Loucy (cell line): ENCODE measurements around the gene CCL11.

Source experiments
- H2AFZ ChIP-seq: fragments of 200-600 bp; sonication (generic); 2 replicates; pipeline ENCODE4 v1.6.0; 2016; ENCODE audit warnings: antibody characterized with exemption, mild to moderate bottlenecking, low read length, moderate library complexity
- H3F3A ChIP-seq: fragments of 200-600 bp; 2 replicates; pipeline ENCODE4 v1.6.0; 2016; ENCODE audit warnings: antibody characterized with exemption, low read depth, mild to moderate bottlenecking
- H3K27me3 ChIP-seq: fragments of 200-600 bp; sonication (generic); 2 replicates; pipeline ENCODE4 v1.6.1; 2014; ENCODE audit warnings: low read length, mild to moderate bottlenecking; ENCODE audit not compliant: insufficient read depth, poor library complexity, severe bottlenecking
- H3K36me3 ChIP-seq: fragments of 200-600 bp; sonication (generic); 2 replicates; pipeline ENCODE4 v1.6.1; 2016; ENCODE audit warnings: low read length; ENCODE audit not compliant: insufficient read depth
- H3K4me1 ChIP-seq: fragments of 200-600 bp; sonication (generic); 2 replicates; pipeline ENCODE4 v1.5.1; 2014; ENCODE audit warnings: low read length, mild to moderate bottlenecking; ENCODE audit not compliant: insufficient read depth, poor library complexity, severe bottlenecking
- H3K4me2 ChIP-seq: fragments of 200-600 bp; sonication (generic); 2 replicates; pipeline ENCODE4 v1.6.0; 2014; ENCODE audit warnings: antibody characterized with exemption, low read length, low read depth, mild to moderate bottlenecking; ENCODE audit not compliant: poor library complexity, severe bottlenecking
- H3K4me3 ChIP-seq: fragments of 200-600 bp; sonication (generic); 2 replicates; pipeline ENCODE4 v1.5.1; 2014; ENCODE audit warnings: low read length, mild to moderate bottlenecking, mixed read lengths; ENCODE audit not compliant: poor library complexity, severe bottlenecking
- H3K79me2 ChIP-seq: fragments of 200-600 bp; sonication (generic); 2 replicates; pipeline ENCODE4 v1.6.1; 2014; ENCODE audit warnings: low read length; ENCODE audit not compliant: insufficient read depth
- H3K9ac ChIP-seq: fragments of 200-600 bp; sonication (generic); 2 replicates; pipeline ENCODE4 v1.6.0; 2014; ENCODE audit warnings: mild to moderate bottlenecking, low read depth, low read length, moderate library complexity; ENCODE audit not compliant: poor library complexity, severe bottlenecking
- H3K9me2 ChIP-seq: fragments of 200-600 bp; sonication (generic); replicated peaks from 2 replicates; pipeline ENCODE4 v1.6.1; 2016; ENCODE audit warnings: low read depth, low read length, mixed read lengths
- H3K9me3 ChIP-seq: fragments of 200-600 bp; sonication (generic); 2 replicates; pipeline ENCODE4 v1.6.1; 2014; ENCODE audit warnings: mild to moderate bottlenecking, antibody characterized with exemption, low read length, low read depth; ENCODE audit not compliant: insufficient read depth
- H4K20me1 ChIP-seq: fragments of 200-600 bp; sonication (generic); 2 replicates; pipeline ENCODE4 v1.6.0; 2014; ENCODE audit warnings: antibody characterized with exemption, low read length, mild to moderate bottlenecking; ENCODE audit not compliant: insufficient read depth, poor library complexity, severe bottlenecking
- CTCF ChIP-seq: fragments of 200-600 bp; sonication (generic); conservative IDR thresholded peaks from 2 replicates; pipeline ENCODE4 v1.5.1; 2014; ENCODE audit warnings: mild to moderate bottlenecking, antibody characterized with exemption, low read length
- EZH2phosphoT487 ChIP-seq: fragments of 200-600 bp; IDR thresholded peaks from 2 replicates; pipeline ENCODE4 v1.6.1; 2018; ENCODE audit warnings: antibody characterized with exemption, mild to moderate bottlenecking, moderate library complexity, borderline replicate concordance

Gene CCL11

GRCh38 chr17:34285286-34285792 is at the start of gene CCL11:
Gene CCL11 (plus strand): TSS chr17:34285742. CDS start chr17:34285809, 67 bp downstream.
- no peak within 1 kb of the TSS for H3K4me3 ChIP-seq
- H3K9me3 ChIP-seq: no peaks in the 10 kb centered on the region
- no peak for TF ChIP-seq EZH2phosphoT487
- TF ChIP-seq CTCF: no peak
- no peaks in the 10 kb centered on the region for H3K9me2 ChIP-seq
- H3K79me2 ChIP-seq: no peaks in the 10 kb centered on the region
- no peaks in the 10 kb centered on the region for H3F3A ChIP-seq
- H2AFZ ChIP-seq: no peak within 1 kb of the TSS
- no peak within 1 kb of the TSS for H3K4me2 ChIP-seq
- H3K9ac ChIP-seq: no peak within 1 kb of the TSS
- no peaks in the 10 kb centered on the region for H3K36me3 ChIP-seq
- no peaks in the 10 kb centered on the region for H4K20me1 ChIP-seq
- no peaks in the 10 kb centered on the region for H3K4me1 ChIP-seq
- H3K27me3 ChIP-seq: no peaks in the 10 kb centered on the region

- Histone ChIP-seq H4K20me1 (no peaks in the 10 kb centered on the region), H2AFZ (no peak overlapping the region), H3K27me3 (no peaks in the 10 kb centered on the region), H3K9ac (no peak overlapping the region), H3F3A (no peaks in the 10 kb centered on the region), H3K36me3 (no peaks in the 10 kb centered on the region), H3K9me3 (no peaks in the 10 kb centered on the region), H3K79me2 (no peaks in the 10 kb centered on the region), H3K4me3 (no peak overlapping the region), H3K4me2 (no peak overlapping the region), H3K4me1 (peaks cover 3% of the 10 kb centered on the region), H3K9me2 (no peaks in the 10 kb centered on the region)
- TF ChIP-seq CTCF: no peak
- no peak for TF ChIP-seq EZH2phosphoT487
These were observed 49.2 kb upstream of the CCL11 start for GRCh38 chr17:34236281-34236892.

- Histone ChIP-seq H3K79me2 (no peaks in the 10 kb centered on the region), H3K9me3 (no peaks in the 10 kb centered on the region), H3K4me1 (peaks cover 3% of the 10 kb centered on the region), H3K9me2 (no peaks in the 10 kb centered on the region), H3K4me3 (no peak overlapping the region), H3K36me3 (no peaks in the 10 kb centered on the region), H4K20me1 (no peaks in the 10 kb centered on the region), H3F3A (no peaks in the 10 kb centered on the region), H3K27me3 (no peaks in the 10 kb centered on the region), H3K4me2 (no peak overlapping the region), H3K9ac (no peak overlapping the region), H2AFZ (no peak overlapping the region)
- TF ChIP-seq EZH2phosphoT487 (no peak), CTCF (no peak)
These were observed 48.1 kb upstream of the CCL11 start for GRCh38 chr17:34237458-34237857.
